A673 (cell line): ENCODE measurements around the gene CDKAL1.

Experiments used
- CTCF ChIP-seq: fragments of 300-800, 200-600 bp; sonication (generic); conservative IDR thresholded peaks from 2 replicates; pipeline ENCODE4 v1.5.1; 2017; ENCODE audit warnings: low read depth, mild to moderate bottlenecking, antibody characterized with exemption, low read length, moderate library complexity, mixed read lengths
- EZH2 ChIP-seq: fragments of 200-600 bp; sonication (generic); IDR thresholded peaks from 2 replicates; pipeline ENCODE4 v1.6.1; 2017; ENCODE audit warnings: borderline replicate concordance, low read depth, mild to moderate bottlenecking, mixed read lengths, antibody characterized with exemption, low read length; ENCODE audit not compliant: poor library complexity, severe bottlenecking

GRCh38 chr6:20991910-20992309 is 457.7 kb downstream of the CDKAL1 start:
- no peak for TF ChIP-seq CTCF
- TF ChIP-seq EZH2, result no peak
